Regular cardiac myocyte (primary cell): ENCODE measurements around the gene ZKSCAN4. TPM values are rescaled to one million over a fixed set of nuclear protein-coding genes. Genes with fewer than 3 reads are reported as not detected.

ENCODE experiments used
- total RNA-seq: library from RNA; depleted of rRNA; stranded (reverse); fragments of >200 nt; gene quantifications from 2 replicates; pipeline ENCODE4 v1.2.3, GENCODE V29; 2014

ZKSCAN4 gene
- 4.8 and 6.2 TPM in 2 replicates for total RNA-seq

GRCh38 chr6:28252009-28252975 lies at the start of gene ZKSCAN4:
ZKSCAN4 (minus strand) TSS chr6:28252269; CDS start chr6:28251980, 289 bp downstream.

DNA sequence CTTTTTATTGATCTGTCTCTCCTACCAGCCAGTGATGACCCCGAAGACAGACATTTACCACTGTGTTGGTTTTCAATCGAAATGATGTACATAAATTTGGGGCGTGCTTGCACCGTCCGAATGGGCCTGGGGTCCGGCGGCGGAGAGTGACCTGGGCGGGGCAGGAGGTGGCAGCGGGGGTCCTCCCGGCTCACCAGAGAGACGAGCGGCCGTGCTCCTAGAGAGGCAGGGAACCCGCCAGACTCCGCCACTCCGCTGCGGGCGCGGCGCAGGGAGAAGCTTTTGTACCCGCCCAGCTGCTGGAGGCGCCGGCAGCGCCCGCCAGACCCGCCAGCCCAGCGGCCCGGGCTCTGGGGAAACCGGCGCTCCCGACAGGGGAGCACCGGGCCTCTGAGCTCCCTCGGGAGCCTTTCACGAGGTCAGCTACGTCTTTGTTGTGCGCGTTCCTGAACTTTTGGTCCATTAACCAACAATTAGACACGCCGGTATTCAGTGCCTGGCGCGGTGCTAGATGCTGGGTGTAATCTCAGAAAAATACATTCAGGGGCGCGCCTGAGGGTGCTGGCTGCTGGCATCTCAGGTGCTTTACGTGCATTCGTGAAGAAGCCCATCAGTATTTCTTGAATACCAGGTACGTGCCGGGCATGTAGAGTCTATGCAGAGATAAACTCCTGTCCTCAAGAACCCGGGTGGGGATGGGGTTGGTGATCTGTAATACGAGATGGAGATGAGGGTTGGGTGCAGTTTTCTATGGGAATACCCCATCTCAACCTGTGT lies 29.4 kb upstream of the ZKSCAN4 start, which contains the start of gene PGBD1:
Gene PGBD1 (plus strand): TSS at position 285 of the 777 bp plus-strand sequence. CDS start 2,242 bp downstream, outside the sequence.

DNA sequence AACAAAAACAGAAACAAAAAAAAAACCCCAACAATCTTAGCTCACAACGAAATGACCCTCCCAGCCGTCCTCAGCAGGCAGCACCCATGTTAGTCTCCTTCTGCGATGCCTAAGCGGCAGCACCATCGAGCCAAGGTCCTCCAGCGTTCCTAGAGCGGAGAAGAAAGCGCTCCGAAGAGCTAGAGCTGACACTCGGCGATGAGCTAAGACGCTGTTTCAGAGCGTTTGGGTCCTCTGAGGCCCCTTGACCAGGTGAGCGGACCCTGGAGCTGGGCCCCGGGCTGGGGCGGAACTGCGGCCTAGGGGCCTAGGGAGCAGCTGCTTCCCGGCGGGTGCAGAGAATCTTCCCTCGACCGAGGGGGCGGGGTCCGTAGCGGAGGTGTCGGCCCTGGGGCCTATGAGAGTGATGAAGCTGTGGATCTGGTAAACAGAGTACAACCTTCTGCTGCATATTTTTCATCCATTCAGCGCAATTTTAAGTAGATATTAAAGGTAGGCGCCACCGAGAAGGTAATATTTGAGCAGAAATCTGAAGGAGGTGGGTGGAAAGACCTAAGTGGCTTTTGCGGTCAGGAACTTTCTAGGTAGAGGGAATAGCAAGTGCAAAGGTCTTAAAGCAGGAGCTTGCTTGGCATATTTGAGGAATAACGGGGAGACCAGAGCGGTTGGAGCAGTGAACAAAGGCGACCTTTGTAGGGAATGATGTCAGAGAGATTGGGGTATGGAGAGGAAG lies 15.1 kb upstream of the ZKSCAN4 start, which contains the start of gene ZSCAN26:
Gene ZSCAN26 (plus strand): TSS at position 182 of the 733 bp plus-strand sequence. CDS start 4,777 bp downstream, outside the sequence.

DNA sequence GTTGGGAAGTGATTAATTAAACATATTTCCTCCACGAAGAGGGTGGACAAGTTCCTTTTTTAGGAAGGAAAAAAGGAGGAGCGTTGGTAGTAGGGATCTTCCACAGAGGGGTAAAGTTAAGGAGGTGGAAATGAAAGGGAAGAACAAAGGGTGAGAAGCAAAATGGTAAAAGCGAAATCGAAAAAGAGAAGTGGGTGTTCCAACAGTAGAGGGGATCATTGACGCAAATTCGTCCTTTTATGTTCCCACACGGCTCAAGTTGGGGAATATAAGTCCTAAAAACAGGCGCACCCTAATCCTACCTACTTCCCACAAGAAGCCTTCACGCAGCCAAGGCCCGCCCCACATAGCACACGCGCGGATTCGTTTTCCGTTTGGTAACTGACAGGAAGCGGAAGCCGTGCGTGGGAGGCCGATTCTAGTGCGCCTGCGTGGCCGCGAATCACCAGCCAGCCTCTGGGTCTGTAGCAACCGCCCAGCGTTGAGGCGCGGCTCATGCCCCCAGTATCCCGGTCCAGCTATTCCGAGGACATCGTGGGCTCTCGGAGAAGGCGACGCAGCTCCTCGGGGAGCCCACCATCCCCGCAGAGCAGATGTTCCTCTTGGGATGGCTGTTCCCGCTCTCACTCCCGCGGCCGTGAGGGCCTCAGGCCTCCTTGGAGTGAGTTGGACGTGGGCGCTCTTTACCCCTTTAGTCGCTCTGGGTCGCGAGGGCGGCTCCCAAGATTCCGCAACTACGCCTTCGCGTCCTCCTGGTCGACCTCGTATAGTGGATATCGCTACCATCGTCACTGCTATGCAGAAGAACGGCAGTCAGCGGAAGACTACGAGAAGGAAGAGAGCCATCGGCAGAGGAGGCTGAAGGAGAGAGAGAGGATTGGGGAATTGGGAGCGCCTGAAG lies 7.1 kb upstream of the ZKSCAN4 start, which contains the start of gene NKAPL:
Gene NKAPL (plus strand): TSS at position 421 of the 901 bp plus-strand sequence. CDS start 75 bp downstream, at position 496.

DNA sequence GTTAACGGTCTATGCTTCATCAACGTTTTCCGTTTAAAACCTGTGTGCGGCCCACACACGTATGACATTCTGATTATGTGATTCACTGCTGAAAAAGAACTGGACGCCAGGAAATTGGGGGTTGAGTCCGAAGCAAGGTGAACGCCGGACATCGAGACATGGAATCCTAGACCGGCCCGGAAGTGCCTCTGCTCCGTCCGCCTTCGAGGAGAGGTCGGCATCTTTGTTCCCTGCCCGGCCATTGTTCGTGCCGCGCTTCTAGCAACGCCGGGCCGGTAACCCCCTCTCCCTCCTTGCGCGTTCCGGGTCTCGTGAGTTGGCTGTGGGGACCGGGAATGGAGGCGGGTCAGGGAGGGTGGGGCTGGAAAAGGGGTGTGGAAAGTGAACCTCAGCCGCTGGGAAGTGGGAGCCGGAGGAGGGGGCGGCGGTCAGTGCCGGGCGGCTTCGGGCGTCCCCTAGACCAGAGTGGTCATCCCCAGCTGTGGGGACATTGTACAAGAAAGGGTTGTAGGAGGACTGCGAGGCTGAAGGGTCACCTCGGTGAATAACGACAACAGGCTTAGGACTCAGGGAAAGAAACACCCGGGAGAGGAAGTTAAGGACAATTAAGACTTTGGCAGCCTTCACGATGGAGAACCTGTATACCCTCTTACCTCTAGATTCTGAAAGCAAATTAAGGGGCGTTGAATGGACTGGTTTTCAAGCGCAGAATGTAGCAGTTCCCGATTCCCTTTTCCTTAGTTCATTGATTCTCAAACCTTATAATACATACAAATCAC lies 26.8 kb downstream of the ZKSCAN4 start, which contains the start of gene ZSCAN9:
Gene ZSCAN9 (plus strand): TSS at position 220 of the 779 bp plus-strand sequence. CDS start 1,810 bp downstream, outside the sequence.

Other genes starting within 250 kb of the ZKSCAN4 start
- gene ZNF165, start 171.7 kb downstream of the ZKSCAN4 start, total RNA-seq = 0.38 and 0.56 TPM in 2 replicates
- gene ZSCAN16, start 127.7 kb downstream of the ZKSCAN4 start, total RNA-seq = 1.5 and 3.1 TPM in 2 replicates
- 11.5 and 21.1 TPM in 2 replicates for gene ZKSCAN8, start 110.4 kb downstream of the ZKSCAN4 start, total RNA-seq
- 9.8 and 12.1 TPM in 2 replicates for gene ZSCAN9, start 27.0 kb downstream of the ZKSCAN4 start, total RNA-seq
- gene NKAPL, start 7.0 kb upstream of the ZKSCAN4 start, total RNA-seq = 2.1 and 3.1 TPM in 2 replicates
- 12.3 and 20.6 TPM in 2 replicates for gene ZSCAN26, start 14.9 kb upstream of the ZKSCAN4 start, total RNA-seq
- 4.8 and 6.5 TPM in 2 replicates for gene PGBD1, start 29.3 kb upstream of the ZKSCAN4 start, total RNA-seq
- 9.2 and 15.8 TPM in 2 replicates for gene ZSCAN31, start 83.9 kb upstream of the ZKSCAN4 start, total RNA-seq
- 4.2 and 5.4 TPM in 2 replicates for gene ZKSCAN3, start 97.7 kb upstream of the ZKSCAN4 start, total RNA-seq
- 5.8 and 7.0 TPM in 2 replicates for gene ZSCAN12, start 147.5 kb upstream of the ZKSCAN4 start, total RNA-seq
- gene ZSCAN23, start 191.2 kb upstream of the ZKSCAN4 start, total RNA-seq = 1.9 and 3.9 TPM in 2 replicates